D721Med (cell line): Measurements from ENCODE around the gene ARHGEF17.

Experiments used
- DNase-seq: peaks from one replicate; pipeline ENCODE4 v3.0.0; 2011; ENCODE audit warnings: low spot score; ENCODE audit not compliant: insufficient read length
- FAIRE-seq: peaks from 2 replicates; lab custom pipeline; 2011; peaks lifted over from hg19 to GRCh38; lab: Jason Lieb, UNC
- CTCF ChIP-seq: IDR thresholded peaks from 2 replicates; pipeline ENCODE4 v1.5.1; 2012; ENCODE audit warnings: mild to moderate bottlenecking, control low read depth; ENCODE audit not compliant: insufficient read depth; ENCODE audit errors: missing control alignments

ARHGEF17 gene

GRCh38 chr11:73274722-73275380 is 33.2 kb upstream of the ARHGEF17 start:
- TF ChIP-seq CTCF = no peak
- DNase-seq = no peak
- no peak for FAIRE-seq

GRCh38 chr11:73275381-73275750 is 32.7 kb upstream of the ARHGEF17 start:
- no peak for TF ChIP-seq CTCF
- DNase-seq (no peak), FAIRE-seq (no peak)

- FAIRE-seq (no peak), DNase-seq (no peak)
- TF ChIP-seq CTCF = no peak
Measured at GRCh38 chr11:73277467-73277866, 30.6 kb upstream of the ARHGEF17 start.

- TF ChIP-seq CTCF = no peak
- FAIRE-seq = no peak
Measured at GRCh38 chr11:73280626-73281025, 27.4 kb upstream of the ARHGEF17 start.

GRCh38 chr11:73281201-73281741 is 26.8 kb upstream of the ARHGEF17 start:
- no peak for FAIRE-seq

More at GRCh38 chr11:73280626-73281025, 27.4 kb upstream of the ARHGEF17 start:
- DNase-seq = no peak

GRCh38 chr11:73281796-73282660 is 26.0 kb upstream of the ARHGEF17 start:
- FAIRE-seq (no peak), DNase-seq (no peak)
- TF ChIP-seq CTCF = no peak

More at GRCh38 chr11:73281201-73281741, 26.8 kb upstream of the ARHGEF17 start:
- DNase-seq = no peak
- TF ChIP-seq CTCF = no peak
